ENCODE results near the gene SLC25A2. TPM values are rescaled to one million over a fixed set of nuclear protein-coding genes. Genes with fewer than 3 reads are reported as not detected.

Gene SLC25A2
- total and polyA plus RNA-seq, 2 experiments from 2014 or later = not detected

DNA sequence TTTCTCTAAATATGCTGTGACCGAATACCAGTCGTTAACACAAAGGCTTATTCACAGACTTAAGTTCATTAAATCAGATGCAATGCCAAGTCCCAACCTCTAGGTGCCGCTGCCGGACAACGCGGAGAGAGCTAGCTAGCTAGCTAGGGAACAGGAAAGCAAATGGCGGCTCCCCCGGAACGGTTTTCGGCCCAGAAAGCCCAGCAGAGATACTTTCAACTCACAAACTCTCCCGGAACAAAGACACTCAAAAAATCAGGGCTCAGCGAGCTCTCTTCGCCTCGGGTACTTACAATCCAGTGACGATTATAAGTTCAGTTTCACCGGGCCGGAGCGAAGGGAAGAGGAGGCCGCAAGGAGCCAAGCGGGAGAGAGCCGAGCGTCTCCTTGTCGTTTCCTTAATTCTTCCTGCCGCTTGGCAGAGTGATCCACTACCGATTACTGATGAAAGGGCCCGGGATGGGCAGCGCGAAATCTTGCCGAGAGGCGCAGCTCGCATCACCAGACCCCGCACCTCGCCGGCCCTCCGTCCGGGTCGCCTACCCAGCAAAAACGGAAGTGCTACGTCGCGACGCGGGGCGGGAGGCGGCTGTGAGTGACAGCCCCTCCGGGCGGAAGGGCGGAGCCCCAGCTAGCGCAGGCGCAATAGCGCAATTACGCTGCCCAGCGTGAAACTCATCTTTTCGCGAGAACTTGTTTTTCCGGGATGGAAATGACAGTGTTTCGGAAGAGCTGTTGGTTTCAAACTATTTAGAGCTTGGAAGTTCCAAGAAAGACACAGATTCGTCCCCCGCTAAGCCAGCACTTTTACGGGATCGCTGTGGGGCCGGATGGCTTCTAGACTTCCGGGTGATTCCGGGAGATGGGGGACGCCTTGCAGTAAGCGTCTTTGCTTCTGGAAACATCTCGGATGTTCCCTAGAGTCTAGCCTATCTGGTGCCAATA lies 16.6 kb upstream of the SLC25A2 start, which contains the start of gene TAF7:
TSS of gene TAF7 (minus strand) at position 560 of the 945 bp plus-strand sequence. CDS start 740 bp downstream, outside the sequence.
- Histone ChIP-seq H3K27me3 (ENCODE audit: insufficient read depth) (no peaks in the 10 kb centered on the region), H3K9me2 (ENCODE audit: insufficient read depth) (no peaks in the 10 kb centered on the region), H3K79me2 (replicated peaks; ENCODE audit: insufficient read depth) (peaks cover 42% of the 10 kb centered on the region), H3K36me3 (ENCODE audit: insufficient read depth) (peaks cover 13% of the 10 kb centered on the region), H3F3A (replicated peaks; ENCODE audit: low read depth) (no peaks in the 10 kb centered on the region), H3K4me2 (peak within 1 kb of the TSS; percentile 80), H3K27ac (ENCODE audit: low read depth) (peak within 1 kb of the TSS; percentile 92), H3K4me3 (peak within 1 kb of the TSS; percentile 67), H4K20me1 (replicated peaks; ENCODE audit: insufficient read depth) (peaks cover 24% of the 10 kb centered on the region), H2AFZ (peak within 1 kb of the TSS; percentile 87), H3K4me1 (ENCODE audit: insufficient read depth) (peaks cover 14% of the 10 kb centered on the region; the same call in 1 of the 2 replicates)
- peaks cover 10% of the 10 kb centered on the region for H3K4me1 Mint-ChIP-seq
- peaks cover 15% of the 10 kb centered on the region for H3K27me3 Mint-ChIP-seq (ENCODE audit: insufficient read depth, low read depth, poor library complexity)
- H3K9me3 Mint-ChIP-seq = peaks cover 53% of the 10 kb centered on the region
- H3K27ac Mint-ChIP-seq = peak within 1 kb of the TSS; percentile 99
- ATAC-seq (peak; percentile 96), DNase-seq (ENCODE audit: low spot score) (peak; percentile 97)
- peak within 1 kb of the TSS; percentile 95 for H3K4me3 Mint-ChIP-seq
- peaks cover 51% of the 10 kb centered on the region for H3K36me3 Mint-ChIP-seq (ENCODE audit: low read depth)
- TF ChIP-seq EZH2phosphoT487 (IDR thresholded peaks at IDR 0.05; ENCODE audit: unreplicated experiment) (no peak), POLR2AphosphoS5 (IDR thresholded peaks at IDR 0.05; ENCODE audit: low read depth) (peak; percentile 99), CTCF (conservative IDR thresholded peaks at IDR 0.05; ENCODE audit: low read depth in 2 of 2) (peak; percentile 86 to 88), ETS1 (IDR thresholded peaks at IDR 0.05) (peak; percentile 50), CREB1 (CRISPR knock-in tag; IDR thresholded peaks at IDR 0.05; ENCODE audit: low read depth) (peak; percentile 82)
- TF ChIP-seq, protein P1, sequence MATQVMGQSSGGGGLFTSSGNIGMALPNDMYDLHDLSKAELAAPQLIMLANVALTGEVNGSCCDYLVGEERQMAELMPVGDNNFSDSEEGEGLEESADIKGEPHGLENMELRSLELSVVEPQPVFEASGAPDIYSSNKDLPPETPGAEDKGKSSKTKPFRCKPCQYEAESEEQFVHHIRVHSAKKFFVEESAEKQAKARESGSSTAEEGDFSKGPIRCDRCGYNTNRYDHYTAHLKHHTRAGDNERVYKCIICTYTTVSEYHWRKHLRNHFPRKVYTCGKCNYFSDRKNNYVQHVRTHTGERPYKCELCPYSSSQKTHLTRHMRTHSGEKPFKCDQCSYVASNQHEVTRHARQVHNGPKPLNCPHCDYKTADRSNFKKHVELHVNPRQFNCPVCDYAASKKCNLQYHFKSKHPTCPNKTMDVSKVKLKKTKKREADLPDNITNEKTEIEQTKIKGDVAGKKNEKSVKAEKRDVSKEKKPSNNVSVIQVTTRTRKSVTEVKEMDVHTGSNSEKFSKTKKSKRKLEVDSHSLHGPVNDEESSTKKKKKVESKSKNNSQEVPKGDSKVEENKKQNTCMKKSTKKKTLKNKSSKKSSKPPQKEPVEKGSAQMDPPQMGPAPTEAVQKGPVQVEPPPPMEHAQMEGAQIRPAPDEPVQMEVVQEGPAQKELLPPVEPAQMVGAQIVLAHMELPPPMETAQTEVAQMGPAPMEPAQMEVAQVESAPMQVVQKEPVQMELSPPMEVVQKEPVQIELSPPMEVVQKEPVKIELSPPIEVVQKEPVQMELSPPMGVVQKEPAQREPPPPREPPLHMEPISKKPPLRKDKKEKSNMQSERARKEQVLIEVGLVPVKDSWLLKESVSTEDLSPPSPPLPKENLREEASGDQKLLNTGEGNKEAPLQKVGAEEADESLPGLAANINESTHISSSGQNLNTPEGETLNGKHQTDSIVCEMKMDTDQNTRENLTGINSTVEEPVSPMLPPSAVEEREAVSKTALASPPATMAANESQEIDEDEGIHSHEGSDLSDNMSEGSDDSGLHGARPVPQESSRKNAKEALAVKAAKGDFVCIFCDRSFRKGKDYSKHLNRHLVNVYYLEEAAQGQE (IDR thresholded peaks at IDR 0.05; ENCODE audit: unreplicated experiment) = no peak
- TF ChIP-seq, protein P2, sequence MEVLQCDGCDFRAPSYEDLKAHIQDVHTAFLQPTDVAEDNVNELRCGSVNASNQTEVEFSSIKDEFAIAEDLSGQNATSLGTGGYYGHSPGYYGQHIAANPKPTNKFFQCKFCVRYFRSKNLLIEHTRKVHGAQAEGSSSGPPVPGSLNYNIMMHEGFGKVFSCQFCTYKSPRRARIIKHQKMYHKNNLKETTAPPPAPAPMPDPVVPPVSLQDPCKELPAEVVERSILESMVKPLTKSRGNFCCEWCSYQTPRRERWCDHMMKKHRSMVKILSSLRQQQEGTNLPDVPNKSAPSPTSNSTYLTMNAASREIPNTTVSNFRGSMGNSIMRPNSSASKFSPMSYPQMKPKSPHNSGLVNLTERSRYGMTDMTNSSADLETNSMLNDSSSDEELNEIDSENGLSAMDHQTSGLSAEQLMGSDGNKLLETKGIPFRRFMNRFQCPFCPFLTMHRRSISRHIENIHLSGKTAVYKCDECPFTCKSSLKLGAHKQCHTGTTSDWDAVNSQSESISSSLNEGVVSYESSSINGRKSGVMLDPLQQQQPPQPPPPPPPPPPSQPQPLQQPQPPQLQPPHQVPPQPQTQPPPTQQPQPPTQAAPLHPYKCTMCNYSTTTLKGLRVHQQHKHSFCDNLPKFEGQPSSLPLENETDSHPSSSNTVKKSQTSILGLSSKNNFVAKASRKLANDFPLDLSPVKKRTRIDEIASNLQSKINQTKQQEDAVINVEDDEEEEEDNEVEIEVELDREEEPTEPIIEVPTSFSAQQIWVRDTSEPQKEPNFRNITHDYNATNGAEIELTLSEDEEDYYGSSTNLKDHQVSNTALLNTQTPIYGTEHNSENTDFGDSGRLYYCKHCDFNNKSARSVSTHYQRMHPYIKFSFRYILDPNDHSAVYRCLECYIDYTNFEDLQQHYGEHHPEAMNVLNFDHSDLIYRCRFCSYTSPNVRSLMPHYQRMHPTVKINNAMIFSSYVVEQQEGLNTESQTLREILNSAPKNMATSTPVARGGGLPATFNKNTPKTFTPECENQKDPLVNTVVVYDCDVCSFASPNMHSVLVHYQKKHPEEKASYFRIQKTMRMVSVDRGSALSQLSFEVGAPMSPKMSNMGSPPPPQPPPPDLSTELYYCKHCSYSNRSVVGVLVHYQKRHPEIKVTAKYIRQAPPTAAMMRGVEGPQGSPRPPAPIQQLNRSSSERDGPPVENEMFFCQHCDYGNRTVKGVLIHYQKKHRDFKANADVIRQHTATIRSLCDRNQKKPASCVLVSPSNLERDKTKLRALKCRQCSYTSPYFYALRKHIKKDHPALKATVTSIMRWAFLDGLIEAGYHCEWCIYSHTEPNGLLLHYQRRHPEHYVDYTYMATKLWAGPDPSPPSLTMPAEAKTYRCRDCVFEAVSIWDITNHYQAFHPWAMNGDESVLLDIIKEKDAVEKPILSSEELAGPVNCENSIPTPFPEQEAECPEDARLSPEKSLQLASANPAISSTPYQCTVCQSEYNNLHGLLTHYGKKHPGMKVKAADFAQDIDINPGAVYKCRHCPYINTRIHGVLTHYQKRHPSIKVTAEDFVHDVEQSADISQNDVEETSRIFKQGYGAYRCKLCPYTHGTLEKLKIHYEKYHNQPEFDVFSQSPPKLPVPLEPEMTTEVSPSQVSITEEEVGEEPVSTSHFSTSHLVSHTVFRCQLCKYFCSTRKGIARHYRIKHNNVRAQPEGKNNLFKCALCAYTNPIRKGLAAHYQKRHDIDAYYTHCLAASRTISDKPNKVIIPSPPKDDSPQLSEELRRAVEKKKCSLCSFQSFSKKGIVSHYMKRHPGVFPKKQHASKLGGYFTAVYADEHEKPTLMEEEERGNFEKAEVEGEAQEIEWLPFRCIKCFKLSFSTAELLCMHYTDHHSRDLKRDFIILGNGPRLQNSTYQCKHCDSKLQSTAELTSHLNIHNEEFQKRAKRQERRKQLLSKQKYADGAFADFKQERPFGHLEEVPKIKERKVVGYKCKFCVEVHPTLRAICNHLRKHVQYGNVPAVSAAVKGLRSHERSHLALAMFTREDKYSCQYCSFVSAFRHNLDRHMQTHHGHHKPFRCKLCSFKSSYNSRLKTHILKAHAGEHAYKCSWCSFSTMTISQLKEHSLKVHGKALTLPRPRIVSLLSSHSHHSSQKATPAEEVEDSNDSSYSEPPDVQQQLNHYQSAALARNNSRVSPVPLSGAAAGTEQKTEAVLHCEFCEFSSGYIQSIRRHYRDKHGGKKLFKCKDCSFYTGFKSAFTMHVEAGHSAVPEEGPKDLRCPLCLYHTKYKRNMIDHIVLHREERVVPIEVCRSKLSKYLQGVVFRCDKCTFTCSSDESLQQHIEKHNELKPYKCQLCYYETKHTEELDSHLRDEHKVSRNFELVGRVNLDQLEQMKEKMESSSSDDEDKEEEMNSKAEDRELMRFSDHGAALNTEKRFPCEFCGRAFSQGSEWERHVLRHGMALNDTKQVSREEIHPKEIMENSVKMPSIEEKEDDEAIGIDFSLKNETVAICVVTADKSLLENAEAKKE (CRISPR knock-in tag; IDR thresholded peaks at IDR 0.05) = no peak
